ENCODE measurements around the gene CCNYL1. TPM values are rescaled to one million over a fixed set of nuclear protein-coding genes. Genes with fewer than 3 reads are reported as not detected.
A peak's percentile ranks its signal among the peaks of the same experiment; 100 is the strongest.

The CCNYL1 gene
- total and polyA plus RNA-seq, 12 donors, result 3.6 to 16.1 (median 9.1) TPM

DNA sequence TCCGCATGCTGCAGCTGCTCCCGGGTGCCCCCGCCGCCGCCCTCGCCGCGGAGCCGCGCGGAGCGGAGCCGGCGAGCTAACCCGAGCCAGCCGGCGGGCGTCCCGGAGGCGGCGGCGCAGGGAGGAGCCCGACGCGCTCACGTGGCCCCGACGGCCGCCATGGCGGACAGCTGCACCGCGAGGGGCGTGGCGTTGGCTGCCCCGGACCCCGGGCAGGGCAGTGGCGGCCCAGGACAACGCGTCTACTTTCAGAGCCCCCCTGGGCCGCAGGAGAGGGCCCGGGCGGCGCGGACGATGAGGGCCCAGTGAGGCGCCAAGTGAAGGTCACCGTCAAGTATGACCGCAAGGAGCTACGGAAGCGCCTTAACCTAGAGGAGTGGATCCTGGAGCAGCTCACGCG is 30.0 kb upstream of the CCNYL1 start:
- no peak for DNase-seq
- no peaks in the 10 kb centered on the region for H3K36me3 ChIP-seq
- peaks cover 0 to 28% (median 0%) of the 10 kb centered on the region in 7 donors for H3K27me3 ChIP-seq
- H3K9me3 ChIP-seq, result no peaks in the 10 kb centered on the region
- no peak overlapping the region for H3K27ac ChIP-seq
- peaks cover 0 to 14% (median 7%) of the 10 kb centered on the region in 9 donors for H3K4me1 ChIP-seq
- TF ChIP-seq CTCF (IDR thresholded peaks at IDR 0.05), result no peak
- intact Hi-C loops (cut with DNase I), result no loop called here
- ATAC-seq, result peak in 1 of 8 donors; percentile 29
- 19 to 20% methylated on average over 52 of the region's 52 CpGs for WGBS, 2 donors
- H3K4me3 ChIP-seq, result peak overlapping the region in 5 of 10 donors; percentile 14 to 37 (median 33)

DNA sequence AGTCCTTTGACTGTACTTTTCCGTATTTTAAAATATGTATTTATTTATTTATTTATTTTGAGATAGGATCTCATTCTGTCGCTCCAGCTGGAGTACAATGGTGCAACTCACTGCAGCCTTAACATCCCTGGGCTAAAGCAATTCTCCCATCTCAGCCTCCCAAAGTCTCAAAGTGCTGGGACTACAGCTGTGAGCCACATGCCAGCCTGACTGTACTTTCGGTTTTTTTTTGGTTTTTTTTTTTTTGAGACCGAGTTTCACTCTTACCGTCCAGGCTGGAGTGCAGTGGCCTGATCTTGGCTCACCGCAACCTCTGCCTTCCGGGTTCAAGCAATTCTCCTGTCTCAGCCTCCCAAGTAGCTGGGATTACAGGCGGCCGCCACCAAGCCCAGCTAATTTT is 28.9 kb upstream of the CCNYL1 start:
- ATAC-seq, result no peak
- intact Hi-C loops (cut with DNase I), result no loop called here
- Histone ChIP-seq H3K9me3 (no peaks in the 10 kb centered on the region), H3K27me3 (peaks cover 0 to 28% (median 0%) of the 10 kb centered on the region in 7 donors), H3K4me3 (no peak overlapping the region), H3K27ac (no peak overlapping the region), H3K4me1 (peaks cover 0 to 3% (median 0%) of the 10 kb centered on the region in 9 donors), H3K36me3 (no peaks in the 10 kb centered on the region)
- WGBS, 2 donors, result 94 to 98% methylated on average over 9 of the region's 9 CpGs
- TF ChIP-seq CTCF (IDR thresholded peaks at IDR 0.05), result no peak
- no peak for DNase-seq

GRCh38 chr2:207683438-207683837 is 28.0 kb upstream of the CCNYL1 start:
- peaks cover 0 to 28% (median 0%) of the 10 kb centered on the region in 7 donors for H3K27me3 ChIP-seq
- H3K9me3 ChIP-seq, result no peaks in the 10 kb centered on the region
- DNase-seq, result no peak
- no peak for ATAC-seq
- intact Hi-C loops (cut with DNase I), result no loop called here
- WGBS, 2 donors, result 86 to 88% methylated on average over 5 of the region's 5 CpGs
- H3K36me3 ChIP-seq, result no peaks in the 10 kb centered on the region
- TF ChIP-seq CTCF (IDR thresholded peaks at IDR 0.05), result no peak
- no peaks in the 10 kb centered on the region for H3K4me1 ChIP-seq
- no peak overlapping the region for H3K27ac ChIP-seq
- no peak overlapping the region for H3K4me3 ChIP-seq

- H3K4me1 ChIP-seq, result no peaks in the 10 kb centered on the region
- no peak for ATAC-seq
- no peak for TF ChIP-seq CTCF (IDR thresholded peaks at IDR 0.05)
- peaks cover 0 to 26% (median 0%) of the 10 kb centered on the region in 7 donors for H3K27me3 ChIP-seq
- WGBS, 2 donors, result 84 to 85% methylated on average over 3 of the region's 3 CpGs
- no peak overlapping the region for H3K4me3 ChIP-seq
- H3K27ac ChIP-seq, result no peak overlapping the region
- no peak for DNase-seq
- H3K9me3 ChIP-seq, result no peaks in the 10 kb centered on the region
- no peaks in the 10 kb centered on the region for H3K36me3 ChIP-seq
- intact Hi-C loops (cut with DNase I), result no loop called here
These were observed 27.4 kb upstream of the CCNYL1 start for GRCh38 chr2:207683879-207684627.
